Measurements from ENCODE around the gene BBX. TPM values are rescaled to one million over a fixed set of nuclear protein-coding genes. Genes with fewer than 3 reads are reported as not detected.

The BBX gene
- polyA plus RNA-seq, 4 donors, result 68.4 to 73.7 (median 70.9) TPM

- DNase-seq (ENCODE audit: low read depth in 4 of 4, low spot score in 3 of 4), result no peak
Observed at GRCh38 chr3:107643038-107643883, 120.5 kb downstream of the BBX start.

DNA sequence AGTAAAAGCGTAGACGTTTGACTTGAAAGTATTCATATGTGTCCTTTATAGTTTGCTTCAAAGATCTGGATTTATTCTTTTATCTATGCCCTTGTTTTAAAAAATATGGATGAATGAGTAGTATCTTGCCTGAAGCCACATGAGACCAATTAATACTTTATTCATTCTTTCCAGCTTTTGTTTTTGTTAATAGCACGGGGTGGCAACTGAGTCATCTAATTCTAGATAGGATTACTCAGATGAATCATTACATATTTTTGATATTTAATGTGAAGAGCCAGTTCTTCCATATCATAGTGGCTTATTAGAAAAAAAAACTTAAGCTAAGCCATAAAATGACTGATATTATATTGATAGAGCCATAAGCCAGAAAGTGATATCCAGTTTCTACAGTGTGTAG lies 121.9 kb downstream of the BBX start:
- no peak for DNase-seq (ENCODE audit: low read depth in 4 of 4, low spot score in 3 of 4)

DNA sequence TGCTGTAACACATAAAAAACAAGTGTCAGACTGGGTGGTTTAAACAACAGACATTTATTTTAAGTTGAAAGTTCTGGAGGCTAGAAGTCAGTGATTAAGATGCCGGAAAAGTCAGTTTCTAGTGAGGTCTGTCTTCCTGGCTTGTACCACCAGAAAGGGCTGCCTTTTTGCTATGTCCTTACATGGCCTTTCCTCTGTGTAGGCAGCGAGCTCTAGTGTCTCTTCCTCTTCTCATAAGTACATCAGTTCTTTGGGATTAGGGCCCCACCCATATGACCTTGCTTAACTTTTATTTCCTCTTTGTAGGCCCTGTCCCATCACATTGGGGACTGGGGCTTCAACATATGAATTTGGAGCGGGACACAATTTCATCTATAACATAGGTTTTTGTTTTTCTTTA lies 128.0 kb downstream of the BBX start:
- no peak for DNase-seq (ENCODE audit: low read depth in 4 of 4, low spot score in 3 of 4)

GRCh38 chr3:107651782-107652181 lies 129.0 kb downstream of the BBX start:
- no peak for DNase-seq (ENCODE audit: low read depth in 4 of 4, low spot score in 3 of 4)

DNA sequence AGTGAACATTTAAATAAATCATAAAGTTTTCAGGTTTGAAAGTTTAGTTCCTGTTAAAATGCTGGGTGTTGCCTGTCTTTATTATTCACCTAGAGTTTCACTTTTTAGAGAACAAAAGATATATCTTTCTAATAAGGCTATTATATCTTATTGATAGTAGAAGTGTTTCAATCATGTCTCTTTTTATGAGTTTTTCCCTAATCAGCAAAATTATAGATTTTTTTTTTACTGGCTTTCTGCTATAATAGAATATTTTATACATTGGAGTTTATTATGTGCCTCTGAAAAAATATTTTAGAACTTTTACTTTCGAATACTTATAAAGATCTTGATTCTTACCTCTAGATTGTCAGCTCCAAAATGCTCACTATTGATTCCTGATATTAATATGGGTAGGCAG lies 131.5 kb downstream of the BBX start:
- DNase-seq (ENCODE audit: low read depth in 4 of 4, low spot score in 3 of 4), result no peak

- no peak for DNase-seq (ENCODE audit: low read depth in 4 of 4, low spot score in 3 of 4)
Observed at GRCh38 chr3:107657971-107658370, 135.2 kb downstream of the BBX start.

DNA sequence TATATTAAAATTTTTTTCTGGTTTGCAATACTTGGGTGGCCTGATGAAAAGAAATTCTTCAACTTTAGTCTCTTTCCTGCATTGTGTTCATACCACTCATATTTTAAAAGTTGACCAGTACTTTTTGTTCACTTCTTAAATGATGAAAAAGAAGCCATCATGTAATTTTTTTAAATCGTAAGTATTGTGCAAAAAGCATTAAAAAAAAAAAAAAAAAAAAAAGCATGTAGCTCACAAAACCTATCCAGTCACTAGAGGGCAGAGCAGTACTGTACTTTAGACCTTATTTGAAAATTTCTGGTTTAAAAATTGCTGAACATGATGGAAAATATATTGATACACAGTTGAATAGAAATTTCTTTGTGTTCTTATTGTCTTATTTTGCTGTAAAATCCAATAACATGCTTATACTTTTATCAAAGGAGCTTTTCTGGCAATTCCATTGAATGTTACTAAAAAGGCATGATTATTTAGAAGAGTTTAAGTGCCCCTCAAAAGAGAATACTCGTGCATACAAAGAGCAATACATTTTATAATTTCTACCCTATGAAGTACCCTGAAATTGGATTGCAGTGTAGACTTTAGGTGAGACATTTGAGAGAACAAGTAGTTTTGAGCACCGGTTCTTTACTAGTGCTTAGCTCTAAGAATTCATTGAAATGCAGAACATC lies 137.7 kb downstream of the BBX start:
- peak in 1 of 4 donors; percentile 27 for DNase-seq (ENCODE audit: low read depth in 4 of 4, low spot score in 3 of 4)

GRCh38 chr3:107661447-107662123 lies 138.8 kb downstream of the BBX start:
- no peak for DNase-seq (ENCODE audit: low read depth in 4 of 4, low spot score in 3 of 4)

DNA sequence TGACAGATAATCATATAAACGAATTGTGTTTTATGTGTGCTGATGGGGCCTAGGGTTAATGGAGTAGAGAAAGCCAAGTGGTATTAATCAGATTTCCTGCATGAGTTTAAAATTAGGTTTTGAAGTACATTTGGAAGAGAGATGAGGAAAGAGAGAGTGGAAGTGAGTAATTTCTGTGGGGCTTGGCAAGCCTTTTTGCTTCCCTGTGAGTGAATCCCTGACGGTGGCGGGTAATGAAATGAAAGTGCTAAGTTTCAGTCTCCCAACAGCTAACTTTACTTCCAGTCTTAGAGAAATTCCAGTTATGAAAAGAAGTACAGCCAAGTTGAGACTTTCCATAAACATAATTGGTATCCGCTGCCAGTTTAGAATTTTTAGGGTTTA lies 139.4 kb downstream of the BBX start:
- DNase-seq (ENCODE audit: low read depth in 4 of 4, low spot score in 3 of 4), result no peak

DNA sequence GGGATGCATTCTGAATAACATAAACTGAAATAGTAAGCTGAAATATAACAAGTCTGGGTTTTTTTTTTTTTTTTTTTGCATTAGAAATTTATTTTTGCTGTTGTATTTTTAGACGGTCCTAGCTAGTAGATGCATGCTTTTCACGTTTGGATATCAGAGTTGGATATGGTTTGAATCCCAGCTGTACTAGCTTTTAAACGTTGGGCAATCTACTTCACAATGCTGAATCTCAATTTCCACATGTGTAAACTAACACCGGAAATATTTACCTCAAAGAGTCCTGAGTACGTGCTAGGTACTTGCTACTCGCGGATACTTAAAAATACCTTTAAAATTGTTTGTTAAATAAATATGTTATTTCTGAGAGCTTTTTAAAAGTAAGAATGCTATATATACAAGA lies 139.8 kb downstream of the BBX start:
- no peak for DNase-seq (ENCODE audit: low read depth in 4 of 4, low spot score in 3 of 4)

DNA sequence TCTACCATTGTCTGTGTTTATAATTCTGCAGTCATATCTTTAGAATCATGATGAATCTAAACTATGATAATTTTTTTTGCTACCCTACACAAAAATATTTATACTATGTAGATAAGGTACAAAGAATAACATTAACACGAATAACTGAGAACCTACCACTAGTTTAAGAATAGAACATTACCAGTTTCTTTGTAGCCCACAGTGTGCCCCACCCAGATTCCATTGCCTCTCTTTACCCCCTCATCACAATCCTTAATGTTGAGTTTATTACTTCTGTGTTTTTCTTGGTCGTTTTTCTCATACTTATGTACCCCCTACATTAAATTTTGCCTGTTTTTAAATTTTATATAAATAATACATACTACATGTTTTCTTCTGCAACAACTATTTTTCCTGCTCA lies 140.5 kb downstream of the BBX start:
- no peak for DNase-seq (ENCODE audit: low read depth in 4 of 4, low spot score in 3 of 4)

DNA sequence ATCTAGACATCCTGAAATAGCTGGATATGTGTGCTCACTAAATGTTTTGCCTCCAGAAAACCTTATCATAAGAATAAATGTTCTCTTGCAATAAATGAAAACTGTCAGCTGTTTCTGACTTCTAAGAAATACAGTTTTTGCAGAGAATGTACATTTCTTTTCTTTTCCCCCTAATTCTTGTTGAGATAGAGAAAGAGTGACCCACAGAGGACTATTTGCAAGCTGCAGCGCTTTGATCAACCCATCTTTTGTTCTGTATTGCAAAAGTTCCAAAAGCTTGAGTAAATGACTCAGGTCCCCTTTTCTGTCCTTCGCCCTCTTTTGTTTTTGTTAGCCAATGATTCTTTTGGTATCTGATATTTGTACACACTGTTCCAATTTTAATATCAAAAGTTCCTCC lies 141.9 kb downstream of the BBX start:
- DNase-seq (ENCODE audit: low read depth in 4 of 4, low spot score in 3 of 4), result no peak

DNA sequence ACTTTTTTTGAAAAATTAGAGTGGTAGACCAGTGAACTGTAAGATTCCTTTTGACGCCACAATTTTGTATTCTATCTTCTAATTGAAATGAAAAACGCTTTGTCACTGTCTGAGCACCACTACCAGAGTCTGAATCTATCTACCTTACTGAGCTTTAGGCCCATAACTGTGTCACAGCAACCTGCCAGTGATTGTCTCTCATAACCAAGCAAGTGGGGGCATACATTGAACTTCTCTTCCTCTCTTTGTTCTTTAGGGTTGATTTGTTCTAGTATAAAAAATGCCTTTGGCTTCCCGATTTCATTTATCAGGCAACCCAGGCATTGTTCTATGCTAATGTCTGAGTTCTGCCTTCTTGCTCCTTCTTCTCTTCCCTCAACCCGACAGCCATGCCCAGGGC lies 142.6 kb downstream of the BBX start:
- no peak for DNase-seq (ENCODE audit: low read depth in 4 of 4, low spot score in 3 of 4)

GRCh38 chr3:107666853-107667252 lies 144.1 kb downstream of the BBX start:
- no peak for DNase-seq (ENCODE audit: low read depth in 4 of 4, low spot score in 3 of 4)

GRCh38 chr3:107668416-107668815 lies 145.7 kb downstream of the BBX start:
- no peak for DNase-seq (ENCODE audit: low read depth in 4 of 4, low spot score in 3 of 4)

DNA sequence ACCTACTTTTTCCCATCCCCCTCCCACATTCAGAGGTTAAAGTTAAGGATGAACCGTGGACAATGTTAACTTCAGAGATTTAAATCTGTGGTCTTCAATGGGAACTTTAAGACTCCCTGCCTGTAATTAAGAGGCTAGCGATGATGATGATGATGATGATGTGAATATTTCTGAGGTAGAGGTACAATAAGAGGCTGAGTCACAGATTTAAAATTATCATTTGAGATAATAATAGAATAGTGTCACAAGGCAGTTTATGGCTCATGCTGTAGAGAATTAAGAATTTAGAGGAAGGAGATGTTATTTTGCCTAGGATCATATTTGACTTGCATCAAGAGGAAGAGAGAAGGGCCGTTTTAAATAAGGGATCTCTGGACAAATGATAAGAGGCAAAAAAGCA lies 146.2 kb downstream of the BBX start:
- no peak for DNase-seq (ENCODE audit: low read depth in 4 of 4, low spot score in 3 of 4)

DNA sequence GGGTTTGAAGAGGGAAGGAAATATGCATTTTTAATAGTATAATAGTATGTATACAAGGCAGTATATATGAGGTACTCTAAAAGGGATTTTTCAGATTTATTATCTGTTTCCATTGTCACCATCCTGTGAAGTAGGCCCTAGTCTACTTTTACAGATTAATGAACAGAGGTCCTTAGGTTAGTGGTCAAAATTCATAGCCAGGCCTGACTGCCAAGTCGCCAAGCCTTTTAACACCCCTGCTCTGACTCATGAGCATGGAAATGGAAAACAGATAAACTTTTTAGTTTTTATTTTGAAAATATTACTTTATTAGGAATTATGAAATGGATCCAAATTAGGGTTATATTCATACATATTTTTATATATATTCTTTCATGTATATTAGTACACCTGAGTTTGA lies 146.9 kb downstream of the BBX start:
- DNase-seq (ENCODE audit: low read depth in 4 of 4, low spot score in 3 of 4), result no peak

- no peak for DNase-seq (ENCODE audit: low read depth in 4 of 4, low spot score in 3 of 4)
Observed at GRCh38 chr3:107670986-107671385, 148.2 kb downstream of the BBX start.

DNA sequence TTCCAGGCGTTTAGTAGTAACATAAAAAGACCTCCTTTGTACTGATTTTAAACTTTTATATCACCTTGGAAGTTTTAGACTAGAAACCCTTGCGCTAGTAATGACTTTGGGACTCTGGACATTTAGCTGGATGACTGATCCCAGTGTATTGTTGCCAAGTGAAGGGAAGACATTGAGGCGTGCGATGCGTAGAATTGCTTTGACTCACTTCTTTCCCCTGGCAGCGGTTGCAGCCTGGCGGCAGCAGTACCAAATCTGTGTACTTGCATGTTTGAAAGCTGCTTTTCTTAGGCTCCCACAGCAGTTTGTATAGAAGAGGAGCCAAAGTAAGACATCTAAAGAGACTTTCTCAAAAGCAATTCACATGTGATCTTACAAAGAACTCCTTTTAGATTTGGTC lies 151.6 kb downstream of the BBX start:
- no peak for DNase-seq (ENCODE audit: low read depth in 4 of 4, low spot score in 3 of 4)

- DNase-seq (ENCODE audit: low read depth in 4 of 4, low spot score in 3 of 4), result no peak
Observed at GRCh38 chr3:107675233-107675900, 152.6 kb downstream of the BBX start.
